RWPE2 (cell line): ENCODE measurements around the gene JADE3.
A peak's percentile ranks its signal among the peaks of the same experiment; 100 is the strongest.

Experiments
- ATAC-seq: fragments of 200-7000 bp; cut with Tn5 transposase; 3 replicates; pipeline ENCODE4 v1.9.1; 2021; ENCODE audit warnings: low read depth
- DNase-seq: peaks from one replicate; pipeline ENCODE4 v3.0.0-alpha.2; 2020; ENCODE audit warnings: low spot score
- H3K27ac ChIP-seq: fragments of 450-650 bp; 2 replicates; pipeline ENCODE4 v1.5.1; 2017; ENCODE audit warnings: mild to moderate bottlenecking; ENCODE audit not compliant: poor library complexity, severe bottlenecking
- H3K27me3 ChIP-seq: fragments of 250-450 bp; sonication (Bioruptor Pico); 2 replicates; pipeline ENCODE4 v1.5.1; 2021; ENCODE audit warnings: mild to moderate bottlenecking, moderate library complexity; ENCODE audit not compliant: insufficient read depth, poor library complexity, severe bottlenecking
- H3K36me3 ChIP-seq: fragments of 250-450 bp; sonication (Bioruptor Pico); 2 replicates; pipeline ENCODE4 v1.5.1; 2020; ENCODE audit warnings: low read depth, mild to moderate bottlenecking, moderate library complexity
- H3K4me1 ChIP-seq: fragments of 250-450 bp; sonication (Bioruptor Pico); 2 replicates; pipeline ENCODE4 v1.5.1; 2021; ENCODE audit warnings: mild to moderate bottlenecking, moderate library complexity; ENCODE audit not compliant: insufficient read depth, poor library complexity, severe bottlenecking
- H3K4me3 ChIP-seq: fragments of 250-450 bp; sonication (Bioruptor Pico); 2 replicates; pipeline ENCODE4 v1.5.1; 2021; ENCODE audit warnings: mild to moderate bottlenecking, moderate library complexity; ENCODE audit not compliant: severe bottlenecking
- H3K9me3 ChIP-seq: fragments of 250-450 bp; sonication (Bioruptor Pico); 2 replicates; pipeline ENCODE4 v1.5.1; 2021; ENCODE audit warnings: mild to moderate bottlenecking, moderate library complexity; ENCODE audit not compliant: severe bottlenecking
- CTCF ChIP-seq: fragments of 450-650 bp; IDR thresholded peaks from one replicate; pipeline ENCODE4 v1.5.1; 2017; ENCODE audit warnings: mild to moderate bottlenecking, moderate library complexity; ENCODE audit not compliant: poor library complexity, severe bottlenecking

Gene JADE3

DNA sequence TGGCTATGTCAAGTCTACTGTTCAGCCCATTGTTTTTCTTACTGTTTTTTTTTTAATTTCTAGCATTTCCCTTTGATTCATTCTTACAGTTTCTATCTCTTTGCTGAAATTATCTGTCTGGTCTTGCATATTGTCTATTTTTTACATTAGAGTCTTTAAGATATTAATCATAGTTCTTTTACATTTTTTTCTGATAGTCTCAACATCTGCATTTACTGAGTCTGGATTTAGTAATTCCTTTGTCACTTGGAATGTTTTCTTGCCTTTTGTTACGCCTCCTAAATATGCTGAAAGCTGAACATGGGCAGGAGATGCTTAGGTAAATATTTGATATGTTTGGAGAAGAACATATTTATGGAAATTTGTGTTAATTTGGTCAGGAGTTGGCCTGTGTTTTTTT lies 10.4 kb downstream of the JADE3 start:
- Histone ChIP-seq H3K9me3 (no peaks in the 10 kb centered on the region), H3K4me1 (no peaks in the 10 kb centered on the region), H3K27me3 (no peaks in the 10 kb centered on the region), H3K36me3 (no peaks in the 10 kb centered on the region), H3K27ac (peak overlapping the region; percentile 21), H3K4me3 (no peak overlapping the region)
- DNase-seq (no peak), ATAC-seq (peak; percentile 23; the same call in 1 of the 3 replicates)
- TF ChIP-seq CTCF = no peak

DNA sequence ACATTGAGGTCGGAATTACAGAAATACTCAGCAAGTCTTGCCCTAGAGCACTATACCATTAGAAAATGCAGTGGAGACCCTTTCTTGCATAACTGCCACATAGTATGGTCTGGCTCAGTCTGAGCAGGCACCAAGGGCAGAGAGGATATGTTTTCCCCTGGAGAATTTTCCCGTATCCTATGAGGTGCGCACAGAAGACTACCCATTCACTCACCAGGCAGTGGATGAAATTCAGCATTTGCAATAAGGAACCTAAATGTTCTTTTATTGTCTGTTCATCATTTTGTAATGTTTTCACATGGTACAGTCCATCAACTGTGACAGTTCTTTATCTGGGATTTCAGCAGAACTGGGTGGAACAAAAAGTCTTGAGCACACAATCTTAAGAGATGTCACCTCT lies 15.5 kb downstream of the JADE3 start:
- Histone ChIP-seq H3K4me3 (no peak overlapping the region), H3K9me3 (no peaks in the 10 kb centered on the region), H3K4me1 (peaks cover 6% of the 10 kb centered on the region), H3K27ac (no peak overlapping the region), H3K36me3 (no peaks in the 10 kb centered on the region), H3K27me3 (no peaks in the 10 kb centered on the region)
- TF ChIP-seq CTCF = no peak
- ATAC-seq (no peak), DNase-seq (no peak)

GRCh38 chrX:46929439-46930261 lies 17.4 kb downstream of the JADE3 start:
- Histone ChIP-seq H3K4me1 (peaks cover 6% of the 10 kb centered on the region), H3K27ac (no peak overlapping the region), H3K4me3 (no peak overlapping the region), H3K9me3 (no peaks in the 10 kb centered on the region), H3K27me3 (no peaks in the 10 kb centered on the region), H3K36me3 (no peaks in the 10 kb centered on the region)
- TF ChIP-seq CTCF = no peak
- DNase-seq (no peak), ATAC-seq (peak; percentile 72; the same call in 1 of the 3 replicates)

GRCh38 chrX:46935295-46935694 lies 23.1 kb downstream of the JADE3 start:
- H3K9me3 ChIP-seq = no peaks in the 10 kb centered on the region
- no peak for TF ChIP-seq CTCF
- no peak overlapping the region for H3K4me3 ChIP-seq
- H3K36me3 ChIP-seq = no peaks in the 10 kb centered on the region
- ATAC-seq (no peak), DNase-seq (no peak)
- no peak overlapping the region for H3K27ac ChIP-seq
- no peaks in the 10 kb centered on the region for H3K4me1 ChIP-seq
- no peaks in the 10 kb centered on the region for H3K27me3 ChIP-seq

DNA sequence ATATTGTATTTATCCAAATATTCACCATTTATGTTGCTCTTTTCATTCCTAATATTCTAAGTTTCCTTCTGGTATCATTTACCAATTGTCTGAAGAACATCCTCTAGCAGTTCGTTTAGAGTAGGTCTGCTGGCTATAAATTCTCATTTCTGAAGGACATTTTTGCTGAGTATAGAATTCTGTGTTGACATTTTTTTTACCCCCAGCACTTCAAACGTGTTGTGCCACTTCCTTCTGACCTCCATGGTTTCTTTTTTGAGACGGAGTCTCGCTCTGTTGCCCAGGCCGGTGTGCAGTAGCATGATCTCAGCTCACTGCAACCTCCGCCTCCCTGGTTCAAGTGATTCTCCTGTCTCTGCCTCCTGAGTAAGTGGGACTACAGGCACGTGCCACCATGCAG lies 26.4 kb downstream of the JADE3 start:
- Histone ChIP-seq H3K27me3 (no peaks in the 10 kb centered on the region), H3K4me1 (no peaks in the 10 kb centered on the region), H3K36me3 (no peaks in the 10 kb centered on the region), H3K9me3 (no peaks in the 10 kb centered on the region), H3K4me3 (no peak overlapping the region), H3K27ac (no peak overlapping the region)
- no peak for TF ChIP-seq CTCF
- DNase-seq = no peak
- no peak for ATAC-seq
